ENCODE measurements around the gene DGCR8. TPM values are rescaled to one million over a fixed set of nuclear protein-coding genes. Genes with fewer than 3 reads are reported as not detected.

Gene DGCR8
- total RNA-seq (2022; extraction: Qiagen RNA extraction) = 19.1 to 22.7 TPM (median 21.1 TPM) in 5 replicates

GRCh38 chr22:20079745-20080444, at the start of gene DGCR8:
Gene DGCR8, plus strand, starts transcription at chr22:20080241. Its CDS starts 5,723 bp downstream, at chr22:20085964.

GRCh38 chr22:20115691-20116375, 35.8 kb downstream of the DGCR8 start, which contains the start of gene RANBP1:
Gene RANBP1, plus strand, starts transcription at chr22:20116104. Its CDS starts 81 bp downstream, at chr22:20116185.

GRCh38 chr22:20116951-20117632, 37.1 kb downstream of the DGCR8 start, which contains the start of gene TRMT2A:
Gene TRMT2A, minus strand, starts transcription at chr22:20117226. Its CDS starts 320 bp downstream, at chr22:20116906.

GRCh38 chr22:20131597-20131858, 51.5 kb downstream of the DGCR8 start, which contains the start of gene ZDHHC8:
Gene ZDHHC8, plus strand, starts transcription at chr22:20131804. Its CDS starts 144 bp downstream, at chr22:20131948.

GRCh38 chr22:20150381-20151275, 70.6 kb downstream of the DGCR8 start, which contains the start of gene CCDC188:
Gene CCDC188, minus strand, starts transcription at chr22:20151055. Its CDS starts 69 bp downstream, at chr22:20150986.

Other genes with a start within 250 kb of the DGCR8 start
- 14.8 to 20.8 TPM (median 18.0 TPM) in 5 replicates for gene GNB1L, start 225.4 kb upstream of the DGCR8 start, total RNA-seq (2022; extraction: Qiagen RNA extraction)
- 5.4 to 8.8 TPM (median 8.2 TPM) in 5 replicates for gene RTL10, start 225.4 kb upstream of the DGCR8 start, total RNA-seq (2022; extraction: Qiagen RNA extraction)
- 129 to 173 TPM (median 170 TPM) in 5 replicates for gene COMT, start 138.5 kb upstream of the DGCR8 start, total RNA-seq (2022; extraction: Qiagen RNA extraction)
- 31.7 to 43.9 TPM (median 37.4 TPM) in 5 replicates for gene TXNRD2, start 138.4 kb upstream of the DGCR8 start, total RNA-seq (2022; extraction: Qiagen RNA extraction)
- gene ARVCF, start 63.4 kb upstream of the DGCR8 start, total RNA-seq (2022; extraction: Qiagen RNA extraction) = 2.2 to 3.2 TPM (median 2.7 TPM) in 5 replicates
- gene TANGO2, start 59.1 kb upstream of the DGCR8 start, total RNA-seq (2022; extraction: Qiagen RNA extraction) = 11.9 to 15.7 TPM (median 15.6 TPM) in 5 replicates
- gene RANBP1, start 35.9 kb downstream of the DGCR8 start, total RNA-seq (2022; extraction: Qiagen RNA extraction) = 269 to 300 TPM (median 289 TPM) in 5 replicates
- gene TRMT2A, start 37.0 kb downstream of the DGCR8 start, total RNA-seq (2022; extraction: Qiagen RNA extraction) = 14.6 to 31.5 TPM (median 29.4 TPM) in 5 replicates
- 20.5 to 40.3 TPM (median 35.9 TPM) in 5 replicates for gene ZDHHC8, start 51.6 kb downstream of the DGCR8 start, total RNA-seq (2022; extraction: Qiagen RNA extraction)
- not detected in 5 replicates for gene CCDC188, start 70.8 kb downstream of the DGCR8 start, total RNA-seq (2022; extraction: Qiagen RNA extraction)
- gene RTN4R, start 188.1 kb downstream of the DGCR8 start, total RNA-seq (2022; extraction: Qiagen RNA extraction) = 5.8 to 13.3 TPM (median 11.6 TPM) in 5 replicates
- 30.6 to 48.3 TPM (median 44.7 TPM) in 5 replicates for gene DGCR6L, start 239.8 kb downstream of the DGCR8 start, total RNA-seq (2022; extraction: Qiagen RNA extraction)